ENCODE data around the gene TSHR.
A peak's percentile ranks its signal among the peaks of the same experiment; 100 is the strongest.

The TSHR gene

GRCh38 chr14:81055971-81056370 lies 100.5 kb downstream of the TSHR start:
- no peak for DNase-seq (ENCODE audit: low read depth)
- TF ChIP-seq CTCF (conservative IDR thresholded peaks at IDR 0.05; ENCODE audit: control insufficient read depth, insufficient read depth, low read depth, low read length), result no peak
- no peak overlapping the region for H3K4me3 ChIP-seq (ENCODE audit: control insufficient read depth, low read depth, low read length)

- H3K4me3 ChIP-seq (ENCODE audit: control insufficient read depth, low read depth, low read length), result no peak overlapping the region
- no peak for TF ChIP-seq CTCF (conservative IDR thresholded peaks at IDR 0.05; ENCODE audit: control insufficient read depth, insufficient read depth, low read depth, low read length)
- DNase-seq (ENCODE audit: low read depth), result no peak
These were observed 107.0 kb downstream of the TSHR start for GRCh38 chr14:81062380-81062779.

- peak; percentile 23 for TF ChIP-seq CTCF (conservative IDR thresholded peaks at IDR 0.05; ENCODE audit: control insufficient read depth, insufficient read depth, low read depth, low read length)
- peak; percentile 2 for DNase-seq (ENCODE audit: low read depth)
- H3K4me3 ChIP-seq (ENCODE audit: control insufficient read depth, low read depth, low read length), result no peak overlapping the region
These were observed 107.4 kb downstream of the TSHR start for GRCh38 chr14:81062816-81063215.

- TF ChIP-seq CTCF (conservative IDR thresholded peaks at IDR 0.05; ENCODE audit: control insufficient read depth, insufficient read depth, low read depth, low read length), result no peak
- no peak overlapping the region for H3K4me3 ChIP-seq (ENCODE audit: control insufficient read depth, low read depth, low read length)
- DNase-seq (ENCODE audit: low read depth), result no peak
These were observed 111.3 kb downstream of the TSHR start for GRCh38 chr14:81066672-81067071.

- no peak for DNase-seq (ENCODE audit: low read depth)
- TF ChIP-seq CTCF (conservative IDR thresholded peaks at IDR 0.05; ENCODE audit: control insufficient read depth, insufficient read depth, low read depth, low read length), result no peak
- no peak overlapping the region for H3K4me3 ChIP-seq (ENCODE audit: control insufficient read depth, low read depth, low read length)
These were observed 111.7 kb downstream of the TSHR start for GRCh38 chr14:81067156-81067555.

- TF ChIP-seq CTCF (conservative IDR thresholded peaks at IDR 0.05; ENCODE audit: control insufficient read depth, insufficient read depth, low read depth, low read length), result no peak
- no peak overlapping the region for H3K4me3 ChIP-seq (ENCODE audit: control insufficient read depth, low read depth, low read length)
- DNase-seq (ENCODE audit: low read depth), result no peak
These were observed 112.9 kb downstream of the TSHR start for GRCh38 chr14:81068176-81068782.

GRCh38 chr14:81070511-81070910 lies 115.1 kb downstream of the TSHR start:
- no peak for TF ChIP-seq CTCF (conservative IDR thresholded peaks at IDR 0.05; ENCODE audit: control insufficient read depth, insufficient read depth, low read depth, low read length)
- no peak for DNase-seq (ENCODE audit: low read depth)
- no peak overlapping the region for H3K4me3 ChIP-seq (ENCODE audit: control insufficient read depth, low read depth, low read length)
